ENCODE measurements around the gene NRCAM.

Gene NRCAM

DNA sequence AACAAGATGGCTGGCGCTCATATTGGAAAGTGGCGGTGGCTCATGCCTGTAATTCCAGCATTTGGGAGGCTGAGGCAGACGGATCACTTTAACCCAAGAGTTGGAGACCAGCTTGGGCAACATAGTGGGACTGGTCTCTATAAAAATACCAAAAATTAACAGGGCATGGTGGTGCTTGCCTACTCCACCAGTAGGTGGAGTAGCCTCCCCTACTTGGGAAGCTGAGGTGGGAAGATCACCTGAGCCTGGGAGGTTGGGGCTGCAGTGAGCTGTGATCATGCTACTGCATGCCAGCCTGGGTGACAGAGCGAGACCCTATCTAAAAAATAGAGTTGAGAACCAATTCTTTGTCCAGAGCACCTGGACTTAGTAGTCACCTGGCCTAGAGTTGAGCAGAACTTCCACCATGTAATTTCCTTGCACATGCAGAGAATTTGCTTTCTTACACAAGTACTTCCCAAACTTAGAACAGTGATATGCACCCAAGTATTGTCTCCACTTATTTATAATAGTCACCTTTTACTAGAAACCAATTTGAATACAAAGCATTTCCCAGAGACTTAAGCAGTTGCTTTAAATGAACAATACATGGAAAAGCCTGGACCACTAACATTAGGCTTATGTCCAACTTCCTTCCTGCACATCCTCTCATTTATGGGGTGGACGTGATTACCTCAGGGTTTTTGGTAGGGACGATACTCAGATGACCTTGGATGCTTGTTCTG lies 342.0 kb downstream of the NRCAM start:
- peak; percentile 76 for DNase-seq

DNA sequence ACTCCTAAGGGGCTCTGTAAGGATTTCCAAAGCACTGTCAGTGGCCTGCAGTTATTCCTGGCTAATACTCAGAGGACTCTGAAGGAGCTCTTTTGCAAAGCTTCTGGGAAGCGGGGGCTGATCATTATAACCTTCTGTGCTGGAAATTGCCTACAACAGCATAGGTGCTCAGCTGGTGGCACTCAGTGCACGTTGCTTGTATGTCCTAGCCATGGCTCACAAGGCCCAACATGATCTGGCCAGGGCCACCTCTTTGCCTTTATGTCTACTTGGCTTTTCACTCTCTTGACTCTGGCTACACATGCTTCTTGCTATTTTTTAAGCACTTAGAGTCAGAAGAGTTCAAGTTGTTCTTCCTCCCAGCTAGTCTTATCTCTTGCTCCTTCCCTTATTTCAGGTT lies 343.6 kb downstream of the NRCAM start:
- DNase-seq: no peak

DNA sequence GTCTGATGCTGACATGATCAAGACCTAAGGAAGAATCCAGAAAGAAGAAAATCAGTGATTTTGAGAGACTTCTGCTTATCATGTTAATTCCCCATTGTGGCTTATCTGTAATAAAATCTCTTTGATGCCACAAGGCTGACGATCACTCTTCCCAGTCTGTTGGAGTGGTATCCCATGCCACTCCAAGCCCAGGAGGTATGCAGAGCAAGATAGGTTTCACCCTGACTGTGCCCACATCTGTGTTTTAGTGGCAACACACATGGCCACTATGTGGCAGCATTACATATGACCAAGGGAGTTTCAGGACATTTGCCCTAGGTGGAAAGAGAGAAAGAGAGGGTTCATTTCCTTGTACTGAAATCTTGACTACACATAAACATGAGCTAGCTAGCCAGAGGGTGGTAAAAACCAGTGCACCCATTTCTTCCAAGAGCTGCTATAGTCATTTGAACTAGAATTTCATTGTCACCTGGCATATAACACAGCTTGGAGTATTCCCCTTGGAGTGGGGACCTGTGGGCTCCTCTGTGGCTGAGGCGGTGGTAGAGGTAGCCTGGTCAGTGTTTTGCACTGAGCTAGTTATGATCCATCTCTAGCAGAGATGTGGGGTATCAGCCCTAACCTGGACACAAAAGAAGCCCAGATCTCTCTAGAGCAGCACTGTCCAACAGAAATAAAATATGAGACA lies 346.9 kb downstream of the NRCAM start:
- peak; percentile 76 for DNase-seq

DNA sequence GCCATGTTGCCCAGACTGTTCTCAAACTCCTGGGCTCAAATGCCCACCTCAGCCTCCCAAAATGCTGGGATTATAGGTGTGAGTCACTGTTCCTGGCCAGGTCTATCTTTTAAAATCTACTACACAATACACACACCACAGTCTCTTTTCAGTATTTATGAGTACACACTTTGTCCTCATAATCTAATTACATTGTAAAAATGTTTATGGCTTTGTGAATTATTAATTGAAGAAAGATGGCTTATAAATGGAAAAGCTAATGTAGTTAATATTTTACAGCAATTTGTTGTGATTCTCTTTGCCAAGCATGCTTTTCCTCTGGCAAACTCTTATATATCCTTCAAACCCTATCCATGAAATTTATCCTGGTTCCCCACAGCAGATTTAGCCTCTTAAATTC lies 348.1 kb downstream of the NRCAM start:
- no peak for DNase-seq

DNA sequence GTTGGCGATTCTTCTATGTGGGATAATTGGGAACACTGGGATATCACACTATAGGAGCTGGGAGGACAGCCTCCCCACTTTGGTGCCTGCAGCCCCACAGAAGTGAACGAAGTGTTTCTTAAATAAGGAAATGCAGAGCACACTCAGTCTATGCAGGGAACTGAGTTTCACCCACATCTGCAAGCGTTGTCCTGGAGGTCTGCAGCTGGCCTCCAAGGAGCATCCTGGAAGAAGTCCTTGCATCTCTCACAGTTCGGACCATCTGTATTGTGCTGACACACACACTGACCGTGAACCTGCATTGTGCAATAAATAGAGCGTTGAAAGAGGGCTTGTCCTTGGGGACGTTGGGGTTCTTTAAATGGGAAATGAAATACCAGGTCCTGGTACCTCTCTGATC lies 351.9 kb downstream of the NRCAM start:
- DNase-seq: no peak

DNA sequence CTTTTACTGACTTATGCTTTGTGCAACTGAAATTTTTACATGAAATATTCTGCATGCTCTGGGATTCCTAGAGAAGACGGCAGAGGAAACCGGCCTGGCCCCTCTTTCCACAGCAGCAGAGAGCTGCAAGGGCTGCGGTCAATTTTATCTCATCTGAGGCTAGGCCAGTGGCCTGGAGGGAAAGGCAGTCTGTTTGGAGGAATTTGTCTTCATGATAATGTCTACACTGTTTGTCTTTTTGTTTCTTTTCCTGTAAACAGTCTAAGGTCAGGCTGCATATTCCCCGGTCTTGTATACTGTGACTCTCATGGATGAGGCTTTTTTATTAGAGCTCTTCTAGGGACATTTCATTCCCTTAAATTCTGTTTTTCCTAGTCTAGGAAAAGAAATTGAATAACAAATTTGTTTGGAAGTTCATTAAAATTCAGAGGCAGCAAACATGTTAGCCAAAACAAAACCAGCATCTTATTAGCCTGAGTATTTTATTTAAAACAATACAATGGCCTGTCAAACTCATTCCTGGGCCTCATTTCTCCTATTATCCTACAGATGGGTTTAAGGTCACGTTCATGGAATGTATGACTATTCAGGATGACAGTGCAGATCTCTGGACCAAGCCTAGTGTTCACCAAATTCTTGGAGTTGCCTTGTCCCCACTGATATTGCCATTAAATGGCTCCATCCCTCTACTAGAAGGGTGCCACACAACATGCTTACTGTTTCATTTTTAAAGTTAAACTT lies 352.5 kb downstream of the NRCAM start:
- DNase-seq: no peak

DNA sequence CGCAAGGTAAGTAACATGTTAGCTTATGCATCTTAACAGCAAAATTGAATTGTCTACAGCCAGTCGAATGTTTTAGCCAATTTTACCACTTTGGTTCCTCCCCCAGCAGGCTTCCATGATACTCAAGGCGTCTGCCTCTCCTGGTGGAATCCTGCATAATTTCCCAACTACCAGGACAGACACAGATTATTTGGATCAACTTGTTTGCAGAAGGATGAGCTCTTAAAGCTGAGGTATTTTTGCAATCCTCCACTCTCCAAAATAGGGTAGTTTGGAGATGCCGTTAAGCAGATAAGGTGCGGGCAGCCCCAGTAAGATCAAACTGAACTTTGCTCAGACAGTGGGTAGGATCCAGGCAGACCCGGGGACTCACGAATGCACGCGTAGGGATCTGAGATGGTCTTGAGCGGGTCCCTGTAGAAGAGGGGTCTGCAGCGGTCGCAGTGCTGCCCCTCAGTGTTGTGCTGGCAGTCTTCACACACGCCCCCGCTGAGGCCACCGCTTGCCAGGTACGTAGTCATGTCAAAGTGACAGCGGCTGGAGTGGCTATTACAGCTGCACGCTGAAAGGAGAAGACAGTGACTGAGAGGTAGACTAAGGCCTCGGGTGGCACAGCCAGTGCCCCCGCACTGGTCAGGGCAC lies 353.4 kb downstream of the NRCAM start:
- no peak for DNase-seq

DNA sequence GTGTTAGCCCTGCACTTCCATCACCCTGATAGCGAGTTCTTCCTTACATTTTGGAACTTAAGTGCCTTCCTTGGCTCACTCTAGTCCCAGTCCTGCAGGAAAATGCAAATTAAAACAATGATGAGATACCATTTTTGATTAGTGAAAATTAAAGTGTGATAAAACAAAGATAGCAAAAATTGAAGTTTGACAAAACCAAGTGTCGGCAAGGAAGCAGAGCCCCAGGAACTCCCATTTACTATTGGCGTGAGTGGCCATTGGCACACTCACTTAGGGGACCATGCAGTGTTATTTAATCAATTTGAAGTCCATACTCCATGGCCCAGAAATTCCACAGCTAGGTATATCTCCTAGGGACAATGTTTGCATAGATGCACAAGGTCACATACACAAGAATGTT lies 354.5 kb downstream of the NRCAM start:
- DNase-seq: no peak

DNA sequence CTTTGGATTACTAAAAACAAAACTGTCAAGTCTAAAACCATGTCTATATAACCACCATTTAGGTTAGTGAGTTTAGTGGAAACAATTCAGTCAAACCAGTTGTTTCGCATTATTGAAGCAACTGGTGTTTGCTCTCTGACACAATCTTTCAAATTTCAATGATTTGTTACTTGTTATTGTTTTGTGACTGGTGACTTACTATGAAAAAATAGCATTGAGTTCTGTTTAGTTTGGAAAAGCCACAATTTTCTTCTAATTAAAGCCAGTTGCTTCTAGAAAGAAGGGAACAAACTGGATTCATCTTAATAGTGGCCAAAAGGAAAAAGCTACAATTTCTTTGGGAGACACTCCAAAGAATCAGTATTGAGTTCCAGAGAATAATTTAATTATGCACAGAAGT lies 356.5 kb downstream of the NRCAM start:
- no peak for DNase-seq

DNA sequence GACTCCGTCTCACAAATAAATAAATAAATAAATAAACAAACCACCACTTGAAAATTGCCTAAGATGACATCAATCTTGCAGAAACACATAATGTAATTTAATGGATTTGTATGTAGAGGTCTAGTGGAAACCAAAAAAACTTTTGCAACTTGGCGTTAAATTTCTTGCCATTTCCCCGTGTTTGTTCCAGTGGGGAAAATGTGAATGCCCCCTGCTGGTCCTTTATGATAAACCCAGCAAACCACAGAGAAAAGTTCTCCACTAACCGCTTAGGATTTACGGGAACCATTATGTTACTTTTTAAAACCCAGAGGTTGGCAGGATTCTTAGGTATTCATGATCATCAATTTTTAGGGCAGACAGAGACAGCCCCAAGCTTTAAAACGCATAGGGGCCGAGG lies 358.5 kb downstream of the NRCAM start:
- peak; percentile 44 for DNase-seq
